ENCODE data around the gene ADCY5. TPM values are rescaled to one million over a fixed set of nuclear protein-coding genes. Genes with fewer than 3 reads are reported as not detected.

Gene ADCY5
- polyA plus RNA-seq, 2 of the 4 experiments (the other 2 are of a cell fraction), result 0.57 to 0.68 TPM

- no peaks in the 10 kb centered on the region for H3K4me1 ChIP-seq
- no peak overlapping the region for H3K27ac ChIP-seq
- ATAC-seq, result no peak
- WGBS (ENCODE audit: missing lambda C conversion rate), result 52% methylated on average over 7 of the region's 8 CpGs
- POLR2A ChIA-PET, result interaction anchor here (0.7 kb wide), 2 partner anchors 86 to 240 kb away, joined by 3 to 4 read pairs; no protein-coding TSS in a partner anchor
- TF ChIP-seq HOXB5 (CRISPR knock-in tag; IDR thresholded peaks at IDR 0.05), result no peak
- no peak for TF ChIP-seq ZC3H11A (IDR thresholded peaks at IDR 0.05)
- no peak for TF ChIP-seq E2F6 (IDR thresholded peaks at IDR 0.05; ENCODE audit: borderline replicate concordance, low read depth)
- no peak for TF ChIP-seq CHD4 (IDR thresholded peaks at IDR 0.05; ENCODE audit: borderline replicate concordance)
- no peak for TF ChIP-seq ESRRA (IDR thresholded peaks at IDR 0.05; ENCODE audit: borderline replicate concordance, low read length)
- no peak for TF ChIP-seq HMGXB4 (CRISPR knock-in tag; IDR thresholded peaks at IDR 0.05; ENCODE audit: borderline replicate concordance)
- CTCF ChIA-PET, result interaction anchor here (1.5 to 1.6 kb wide), 2 partner anchors 13 to 111 kb away, joined by 4 to 5 read pairs; no protein-coding TSS in a partner anchor
- H3K4me3 ChIP-seq, result no peak overlapping the region
- DNase-seq (ENCODE audit: low read depth in 1 of 2, low spot score in 1 of 2), result no peak
- H3K4me2 ChIP-seq, result no peak overlapping the region
- no peak for FAIRE-seq
- no peaks in the 10 kb centered on the region for H3K9me3 ChIP-seq
These were observed 70.4 kb downstream of the ADCY5 start for GRCh38 chr3:123378409-123378915.

GRCh38 chr3:123377243-123377740, 71.6 kb downstream of the ADCY5 start:
- ATAC-seq, result no peak
- 16% methylated on average over 2 of the region's 2 CpGs for WGBS (ENCODE audit: missing lambda C conversion rate)
- ChIA-PET POLR2A (interaction anchor here (0.7 kb wide), 1 partner anchor 802 kb away, joined by 8 read pairs; no protein-coding TSS in a partner anchor), CTCF (interaction anchor here (0.9 to 1.6 kb wide), 5 partner anchors 9 to 112 kb away, joined by 3 to 5 read pairs (median 3); no protein-coding TSS in a partner anchor)
- TF ChIP-seq REST (IDR thresholded peaks at IDR 0.05) (no peak), PBX3 (IDR thresholded peaks at IDR 0.05) (no peak), RARB (CRISPR knock-in tag; IDR thresholded peaks at IDR 0.05) (no peak), EHF (CRISPR knock-in tag; IDR thresholded peaks at IDR 0.05) (no peak), JUN (IDR thresholded peaks at IDR 0.05) (no peak), MAX (IDR thresholded peaks at IDR 0.05) (no peak), HES2 (IDR thresholded peaks at IDR 0.05) (no peak), SMC3 (IDR thresholded peaks at IDR 0.05) (no peak), ELK1 (IDR thresholded peaks at IDR 0.05; ENCODE audit: low read depth, low read length) (no peak)
- Histone ChIP-seq H3K9me3 (no peaks in the 10 kb centered on the region), H3K4me2 (no peak overlapping the region), H3K4me3 (no peak overlapping the region), H3K4me1 (no peaks in the 10 kb centered on the region), H3K27ac (no peak overlapping the region)
- FAIRE-seq, result no peak
- DNase-seq (ENCODE audit: low read depth in 1 of 2, low spot score in 1 of 2), result no peak

All from A549 (cell line).